Measurements from ENCODE around the gene RSPO4.

The RSPO4 gene

GRCh38 chr20:967796-968742, 34.0 kb downstream of the RSPO4 start:
- Histone ChIP-seq H3K4me3 (ENCODE audit: low read depth, low read length) (no peak overlapping the region), H3K4me1 (ENCODE audit: control insufficient read depth, insufficient read depth, low read length, unreplicated experiment) (no peaks in the 10 kb centered on the region), H3K79me2 (ENCODE audit: control insufficient read depth, insufficient read depth, low read length, unreplicated experiment) (no peaks in the 10 kb centered on the region), H3K27ac (ENCODE audit: low read depth, low read length) (no peak overlapping the region), H2AFZ (ENCODE audit: low read length, unreplicated experiment) (no peak overlapping the region), H3K36me3 (ENCODE audit: insufficient read depth, low read length) (no peaks in the 10 kb centered on the region), H3K27me3 (ENCODE audit: insufficient read depth, low read length) (peaks cover 66% of the 10 kb centered on the region)

- H3K4me1 ChIP-seq (ENCODE audit: control insufficient read depth, insufficient read depth, low read length, unreplicated experiment) = no peaks in the 10 kb centered on the region
- H3K27ac ChIP-seq (ENCODE audit: low read depth, low read length) = no peak overlapping the region
- H3K36me3 ChIP-seq (ENCODE audit: insufficient read depth, low read length) = no peaks in the 10 kb centered on the region
- peaks cover 76% of the 10 kb centered on the region for H3K27me3 ChIP-seq (ENCODE audit: insufficient read depth, low read length)
- no peak overlapping the region for H3K4me3 ChIP-seq (ENCODE audit: low read depth, low read length)
- H3K79me2 ChIP-seq (ENCODE audit: control insufficient read depth, insufficient read depth, low read length, unreplicated experiment) = no peaks in the 10 kb centered on the region
- no peak overlapping the region for H2AFZ ChIP-seq (ENCODE audit: low read length, unreplicated experiment)
Observed at GRCh38 chr20:965956-966355, 36.2 kb downstream of the RSPO4 start.

- Histone ChIP-seq H3K79me2 (ENCODE audit: control insufficient read depth, insufficient read depth, low read length, unreplicated experiment) (no peaks in the 10 kb centered on the region), H3K4me3 (ENCODE audit: low read depth, low read length) (no peak overlapping the region), H3K27me3 (ENCODE audit: insufficient read depth, low read length) (peaks cover 82% of the 10 kb centered on the region), H3K36me3 (ENCODE audit: insufficient read depth, low read length) (no peaks in the 10 kb centered on the region), H2AFZ (ENCODE audit: low read length, unreplicated experiment) (no peak overlapping the region), H3K27ac (ENCODE audit: low read depth, low read length) (no peak overlapping the region), H3K4me1 (ENCODE audit: control insufficient read depth, insufficient read depth, low read length, unreplicated experiment) (no peaks in the 10 kb centered on the region)
Observed at GRCh38 chr20:963795-964194, 38.3 kb downstream of the RSPO4 start.

GRCh38 chr20:962683-963082, 39.4 kb downstream of the RSPO4 start:
- Histone ChIP-seq H2AFZ (ENCODE audit: low read length, unreplicated experiment) (no peak overlapping the region), H3K79me2 (ENCODE audit: control insufficient read depth, insufficient read depth, low read length, unreplicated experiment) (no peaks in the 10 kb centered on the region), H3K4me1 (ENCODE audit: control insufficient read depth, insufficient read depth, low read length, unreplicated experiment) (no peaks in the 10 kb centered on the region), H3K27me3 (ENCODE audit: insufficient read depth, low read length) (peaks cover 84% of the 10 kb centered on the region), H3K4me3 (ENCODE audit: low read depth, low read length) (no peak overlapping the region), H3K36me3 (ENCODE audit: insufficient read depth, low read length) (no peaks in the 10 kb centered on the region), H3K27ac (ENCODE audit: low read depth, low read length) (no peak overlapping the region)

DNA sequence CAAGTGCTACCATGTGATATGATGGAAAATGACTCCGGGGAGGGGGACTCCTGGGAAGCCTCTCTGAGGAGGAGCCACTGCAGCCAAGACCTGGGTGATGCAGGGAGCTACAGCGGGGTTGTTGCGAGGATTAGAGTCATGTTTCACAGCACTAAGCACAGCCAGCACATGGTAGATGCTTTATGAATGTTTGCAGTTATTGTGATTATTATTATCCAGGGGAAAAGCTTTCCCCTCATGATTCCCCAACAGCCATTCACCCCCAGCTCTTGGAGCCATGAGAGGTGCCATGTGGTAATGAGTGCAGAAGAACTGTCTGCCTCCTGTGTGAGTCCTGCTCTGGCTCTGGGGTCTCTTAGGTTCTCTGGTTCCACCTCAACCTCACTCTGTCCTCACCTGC, 39.9 kb downstream of the RSPO4 start:
- no peak overlapping the region for H2AFZ ChIP-seq (ENCODE audit: low read length, unreplicated experiment)
- no peaks in the 10 kb centered on the region for H3K79me2 ChIP-seq (ENCODE audit: control insufficient read depth, insufficient read depth, low read length, unreplicated experiment)
- no peak overlapping the region for H3K27ac ChIP-seq (ENCODE audit: low read depth, low read length)
- H3K36me3 ChIP-seq (ENCODE audit: insufficient read depth, low read length) = no peaks in the 10 kb centered on the region
- no peak overlapping the region for H3K4me3 ChIP-seq (ENCODE audit: low read depth, low read length)
- H3K4me1 ChIP-seq (ENCODE audit: control insufficient read depth, insufficient read depth, low read length, unreplicated experiment) = no peaks in the 10 kb centered on the region
- H3K27me3 ChIP-seq (ENCODE audit: insufficient read depth, low read length) = peaks cover 81% of the 10 kb centered on the region

DNA sequence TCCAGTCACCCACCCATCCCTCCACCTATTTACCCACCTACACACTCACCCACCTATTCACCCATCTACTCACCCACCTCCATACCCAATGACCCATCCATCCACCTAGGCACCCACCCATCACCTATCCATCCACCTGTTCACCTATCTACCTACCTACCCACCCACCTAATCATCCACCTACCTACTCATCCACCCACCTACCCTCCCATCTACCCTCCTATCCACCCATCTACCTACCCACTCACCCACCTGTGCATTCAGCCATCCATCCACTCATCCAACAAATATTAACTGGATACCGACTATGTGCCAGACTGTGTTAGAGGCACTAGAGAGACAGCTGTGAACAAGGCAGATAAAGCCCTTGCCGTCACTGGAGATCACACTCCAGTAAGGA, 40.3 kb downstream of the RSPO4 start:
- Histone ChIP-seq H3K79me2 (ENCODE audit: control insufficient read depth, insufficient read depth, low read length, unreplicated experiment) (no peaks in the 10 kb centered on the region), H2AFZ (ENCODE audit: low read length, unreplicated experiment) (no peak overlapping the region), H3K4me3 (ENCODE audit: low read depth, low read length) (no peak overlapping the region), H3K27me3 (ENCODE audit: insufficient read depth, low read length) (peaks cover 79% of the 10 kb centered on the region), H3K4me1 (ENCODE audit: control insufficient read depth, insufficient read depth, low read length, unreplicated experiment) (no peaks in the 10 kb centered on the region), H3K27ac (ENCODE audit: low read depth, low read length) (no peak overlapping the region), H3K36me3 (ENCODE audit: insufficient read depth, low read length) (no peaks in the 10 kb centered on the region)

DNA sequence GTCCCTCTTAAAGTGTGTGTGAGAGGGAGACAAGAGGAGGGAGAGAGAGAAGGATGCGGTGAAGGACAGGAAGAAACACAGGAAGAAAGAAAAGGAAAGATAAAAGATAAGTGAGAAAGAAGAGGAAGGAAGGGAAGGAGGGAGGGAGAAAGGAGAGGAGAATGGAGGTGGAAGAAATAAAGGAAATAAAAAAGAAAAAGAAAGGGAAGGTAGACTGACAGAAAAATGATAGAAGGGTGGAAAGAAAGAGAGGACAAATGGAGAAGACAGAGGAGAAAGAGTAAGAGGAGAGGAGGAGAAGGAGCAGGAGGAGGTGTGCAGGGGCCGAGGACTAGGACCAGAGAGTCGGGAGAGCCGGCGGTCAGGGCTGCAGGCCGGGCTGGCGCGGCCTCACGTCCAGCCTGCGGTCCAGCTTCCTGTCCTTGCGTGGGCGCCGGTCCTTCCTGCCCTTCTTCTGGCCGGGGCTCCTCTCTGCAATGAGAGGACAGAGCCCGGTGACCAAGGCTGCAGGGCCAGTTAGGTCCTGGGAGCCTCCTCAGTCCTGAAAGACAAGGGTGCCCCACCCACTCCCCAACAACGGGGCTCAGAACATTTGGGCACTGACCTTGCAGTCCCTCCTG, 42.0 kb downstream of the RSPO4 start:
- no peak overlapping the region for H2AFZ ChIP-seq (ENCODE audit: low read length, unreplicated experiment)
- H3K79me2 ChIP-seq (ENCODE audit: control insufficient read depth, insufficient read depth, low read length, unreplicated experiment) = no peaks in the 10 kb centered on the region
- H3K27ac ChIP-seq (ENCODE audit: low read depth, low read length) = no peak overlapping the region
- H3K4me1 ChIP-seq (ENCODE audit: control insufficient read depth, insufficient read depth, low read length, unreplicated experiment) = no peaks in the 10 kb centered on the region
- H3K36me3 ChIP-seq (ENCODE audit: insufficient read depth, low read length) = no peaks in the 10 kb centered on the region
- no peak overlapping the region for H3K4me3 ChIP-seq (ENCODE audit: low read depth, low read length)
- peaks cover 73% of the 10 kb centered on the region for H3K27me3 ChIP-seq (ENCODE audit: insufficient read depth, low read length)

DNA sequence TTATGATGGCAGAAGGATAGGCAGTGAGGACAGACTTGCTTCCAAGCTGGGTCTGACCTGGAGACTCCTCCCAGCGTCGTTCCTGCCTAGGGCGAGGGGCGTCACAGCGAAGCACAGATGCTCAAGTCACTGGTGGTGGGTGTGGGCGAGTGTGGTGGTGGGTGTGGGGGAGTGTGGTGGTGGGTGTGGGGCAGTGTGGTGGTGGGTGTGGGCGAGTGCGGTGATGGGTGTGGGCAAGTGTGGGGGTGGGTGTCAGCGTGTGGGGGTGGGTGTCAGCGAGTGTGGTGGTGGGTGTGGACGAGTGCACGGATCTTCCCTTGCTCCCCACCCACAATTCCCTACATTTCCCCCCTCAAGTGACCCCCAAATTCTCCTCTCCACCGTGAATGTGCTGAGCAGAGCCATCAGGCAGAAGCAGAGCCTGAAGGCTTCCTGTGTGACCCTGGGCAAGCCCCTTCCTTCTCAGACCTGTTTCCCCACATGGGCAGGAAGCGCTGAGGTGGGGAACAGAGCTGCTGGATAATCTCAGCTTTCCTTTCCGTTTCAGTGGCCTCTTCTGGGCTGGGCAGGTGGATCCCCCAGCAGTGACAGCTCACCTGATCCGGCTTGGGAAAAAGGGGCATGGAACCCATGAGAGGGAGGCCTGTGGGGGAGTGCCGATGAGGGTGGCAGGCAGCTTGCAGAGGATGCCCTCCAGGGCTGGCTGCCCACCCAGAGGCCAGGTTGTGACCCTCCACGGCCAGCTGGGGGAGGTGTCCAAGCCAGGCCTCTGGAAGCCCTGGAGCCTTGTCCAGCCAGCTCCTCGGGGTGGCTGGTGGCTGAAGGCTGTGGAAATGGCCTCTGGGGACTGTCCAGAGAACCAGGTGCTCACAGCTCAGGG, 42.9 kb downstream of the RSPO4 start:
- H3K79me2 ChIP-seq (ENCODE audit: control insufficient read depth, insufficient read depth, low read length, unreplicated experiment) = no peaks in the 10 kb centered on the region
- H3K27ac ChIP-seq (ENCODE audit: low read depth, low read length) = no peak overlapping the region
- no peak overlapping the region for H2AFZ ChIP-seq (ENCODE audit: low read length, unreplicated experiment)
- H3K4me3 ChIP-seq (ENCODE audit: low read depth, low read length) = no peak overlapping the region
- no peaks in the 10 kb centered on the region for H3K4me1 ChIP-seq (ENCODE audit: control insufficient read depth, insufficient read depth, low read length, unreplicated experiment)
- peaks cover 72% of the 10 kb centered on the region for H3K27me3 ChIP-seq (ENCODE audit: insufficient read depth, low read length)
- H3K36me3 ChIP-seq (ENCODE audit: insufficient read depth, low read length) = no peaks in the 10 kb centered on the region

GRCh38 chr20:957544-957943, 44.6 kb downstream of the RSPO4 start:
- Histone ChIP-seq H3K4me3 (ENCODE audit: low read depth, low read length) (no peak overlapping the region), H3K79me2 (ENCODE audit: control insufficient read depth, insufficient read depth, low read length, unreplicated experiment) (no peaks in the 10 kb centered on the region), H2AFZ (ENCODE audit: low read length, unreplicated experiment) (no peak overlapping the region), H3K27ac (ENCODE audit: low read depth, low read length) (no peak overlapping the region), H3K36me3 (ENCODE audit: insufficient read depth, low read length) (no peaks in the 10 kb centered on the region), H3K27me3 (ENCODE audit: insufficient read depth, low read length) (peaks cover 56% of the 10 kb centered on the region), H3K4me1 (ENCODE audit: control insufficient read depth, insufficient read depth, low read length, unreplicated experiment) (no peaks in the 10 kb centered on the region)

- Histone ChIP-seq H2AFZ (ENCODE audit: low read length, unreplicated experiment) (no peak overlapping the region), H3K79me2 (ENCODE audit: control insufficient read depth, insufficient read depth, low read length, unreplicated experiment) (no peaks in the 10 kb centered on the region), H3K27ac (ENCODE audit: low read depth, low read length) (no peak overlapping the region), H3K4me1 (ENCODE audit: control insufficient read depth, insufficient read depth, low read length, unreplicated experiment) (no peaks in the 10 kb centered on the region), H3K27me3 (ENCODE audit: insufficient read depth, low read length) (peaks cover 48% of the 10 kb centered on the region), H3K36me3 (ENCODE audit: insufficient read depth, low read length) (no peaks in the 10 kb centered on the region), H3K4me3 (ENCODE audit: low read depth, low read length) (no peak overlapping the region)
Observed at GRCh38 chr20:956330-956951, 45.7 kb downstream of the RSPO4 start.

All from ACC112 (cell line).